ENCODE data around the gene EZH1. TPM values are rescaled to one million over a fixed set of nuclear protein-coding genes. Genes with fewer than 3 reads are reported as not detected.
A peak's percentile ranks its signal among the peaks of the same experiment; 100 is the strongest.

The EZH1 gene
- total RNA-seq, 1 donor from 2014 or later: 43.3 TPM

DNA sequence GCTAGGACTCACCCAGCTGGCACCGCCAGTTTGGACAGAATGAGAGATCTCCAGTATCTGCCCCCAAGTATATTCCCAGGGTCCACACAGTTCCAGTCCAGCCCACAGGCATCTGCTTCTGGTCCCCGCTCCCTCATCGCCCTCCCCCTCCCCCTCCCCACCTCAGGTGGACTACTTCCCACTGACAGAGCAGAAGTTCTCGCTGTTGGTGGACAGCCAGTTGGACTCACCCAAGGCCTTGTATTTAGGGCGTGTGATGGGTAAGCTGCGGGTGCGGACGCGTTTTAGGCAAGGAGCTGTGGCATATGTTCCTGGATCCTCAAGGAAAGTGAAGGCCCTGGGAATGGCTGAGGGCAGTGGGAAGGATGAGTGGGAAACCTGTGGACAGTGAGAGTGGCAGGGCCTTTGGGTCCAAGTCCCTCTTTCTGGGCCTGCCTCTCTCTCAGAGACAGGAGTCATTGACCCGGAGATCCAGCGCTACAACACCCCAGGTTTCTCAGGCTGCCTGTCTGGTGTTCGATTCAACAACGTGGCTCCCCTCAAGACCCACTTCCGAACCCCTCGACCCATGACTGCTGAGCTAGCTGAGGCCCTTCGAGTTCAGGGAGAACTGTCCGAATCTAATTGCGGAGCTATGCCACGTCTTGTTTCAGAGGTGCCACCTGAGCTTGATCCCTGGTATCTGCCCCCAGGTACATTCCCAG, 47.6 kb downstream of the EZH1 start:
- intact Hi-C loops (cut with micrococcal nuclease): no loop called here
- no peak overlapping the region for H3K27ac ChIP-seq (replicated peaks)
- no peak for DNase-seq
- peaks cover 15% of the 10 kb centered on the region for H3K4me1 ChIP-seq
- no peaks in the 10 kb centered on the region for H3K27me3 ChIP-seq (ENCODE audit: low read depth)
- no peak overlapping the region for H3K4me3 ChIP-seq
- no peaks in the 10 kb centered on the region for H3K9me3 ChIP-seq (replicated peaks)
- peaks cover 76% of the 10 kb centered on the region for H3K36me3 ChIP-seq
- TF ChIP-seq, protein P1, sequence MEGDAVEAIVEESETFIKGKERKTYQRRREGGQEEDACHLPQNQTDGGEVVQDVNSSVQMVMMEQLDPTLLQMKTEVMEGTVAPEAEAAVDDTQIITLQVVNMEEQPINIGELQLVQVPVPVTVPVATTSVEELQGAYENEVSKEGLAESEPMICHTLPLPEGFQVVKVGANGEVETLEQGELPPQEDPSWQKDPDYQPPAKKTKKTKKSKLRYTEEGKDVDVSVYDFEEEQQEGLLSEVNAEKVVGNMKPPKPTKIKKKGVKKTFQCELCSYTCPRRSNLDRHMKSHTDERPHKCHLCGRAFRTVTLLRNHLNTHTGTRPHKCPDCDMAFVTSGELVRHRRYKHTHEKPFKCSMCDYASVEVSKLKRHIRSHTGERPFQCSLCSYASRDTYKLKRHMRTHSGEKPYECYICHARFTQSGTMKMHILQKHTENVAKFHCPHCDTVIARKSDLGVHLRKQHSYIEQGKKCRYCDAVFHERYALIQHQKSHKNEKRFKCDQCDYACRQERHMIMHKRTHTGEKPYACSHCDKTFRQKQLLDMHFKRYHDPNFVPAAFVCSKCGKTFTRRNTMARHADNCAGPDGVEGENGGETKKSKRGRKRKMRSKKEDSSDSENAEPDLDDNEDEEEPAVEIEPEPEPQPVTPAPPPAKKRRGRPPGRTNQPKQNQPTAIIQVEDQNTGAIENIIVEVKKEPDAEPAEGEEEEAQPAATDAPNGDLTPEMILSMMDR (IDR thresholded peaks at IDR 0.05; ENCODE audit: borderline replicate concordance): no peak

DNA sequence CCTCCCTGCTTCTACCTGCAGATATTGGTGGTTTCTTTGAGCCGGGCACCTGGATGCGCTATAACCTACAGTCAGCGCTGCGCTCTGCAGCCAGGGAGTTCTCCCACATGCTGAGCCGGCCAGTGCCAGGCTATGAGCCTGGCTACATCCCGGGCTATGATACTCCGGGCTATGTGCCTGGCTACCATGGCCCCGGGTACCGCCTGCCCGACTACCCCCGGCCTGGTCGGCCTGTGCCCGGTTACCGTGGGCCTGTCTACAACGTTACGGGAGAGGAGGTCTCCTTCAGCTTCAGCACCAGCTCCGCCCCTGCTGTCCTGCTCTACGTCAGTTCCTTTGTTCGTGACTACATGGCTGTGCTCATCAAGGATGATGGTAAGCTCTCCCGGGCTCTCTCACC, 49.3 kb downstream of the EZH1 start:
- peaks cover 62% of the 10 kb centered on the region for H3K36me3 ChIP-seq

DNA sequence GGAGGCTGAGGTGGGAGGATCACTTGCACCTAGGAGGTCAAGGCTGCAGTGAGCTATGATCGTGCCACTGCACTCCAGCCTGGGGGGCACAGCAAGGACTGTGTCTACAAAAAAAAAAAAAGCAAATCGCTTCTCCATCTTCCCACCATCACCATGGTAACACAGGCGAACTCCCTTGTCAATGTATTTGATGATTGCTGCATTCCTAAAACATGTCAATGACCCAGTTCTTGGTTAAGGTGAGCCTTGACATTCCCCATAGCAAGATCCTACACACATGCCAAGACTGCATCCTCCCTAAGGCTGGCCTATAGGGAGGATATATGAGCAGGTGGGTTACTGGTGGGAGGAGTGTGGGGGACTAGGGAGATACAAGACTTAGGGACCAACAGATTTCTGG, 50.3 kb downstream of the EZH1 start:
- Histone ChIP-seq H3K9me3 (replicated peaks) (no peaks in the 10 kb centered on the region), H3K36me3 (peaks cover 52% of the 10 kb centered on the region), H3K27me3 (ENCODE audit: low read depth) (no peaks in the 10 kb centered on the region), H3K4me1 (peaks cover 19% of the 10 kb centered on the region), H3K27ac (replicated peaks) (no peak overlapping the region), H3K4me3 (no peak overlapping the region)
- DNase-seq: no peak
- intact Hi-C loops (cut with micrococcal nuclease): no loop called here
- TF ChIP-seq, protein P1 (IDR thresholded peaks at IDR 0.05; ENCODE audit: borderline replicate concordance): no peak

More for the DNA sequence above, 49.3 kb downstream of the EZH1 start:
- TF ChIP-seq, protein P1 (IDR thresholded peaks at IDR 0.05; ENCODE audit: borderline replicate concordance): no peak
- H3K27ac ChIP-seq (replicated peaks): no peak overlapping the region
- no peak overlapping the region for H3K4me3 ChIP-seq
- peaks cover 23% of the 10 kb centered on the region for H3K4me1 ChIP-seq
- H3K27me3 ChIP-seq (ENCODE audit: low read depth): no peaks in the 10 kb centered on the region
- no peaks in the 10 kb centered on the region for H3K9me3 ChIP-seq (replicated peaks)
- intact Hi-C loops (cut with micrococcal nuclease): no loop called here
- DNase-seq: no peak

DNA sequence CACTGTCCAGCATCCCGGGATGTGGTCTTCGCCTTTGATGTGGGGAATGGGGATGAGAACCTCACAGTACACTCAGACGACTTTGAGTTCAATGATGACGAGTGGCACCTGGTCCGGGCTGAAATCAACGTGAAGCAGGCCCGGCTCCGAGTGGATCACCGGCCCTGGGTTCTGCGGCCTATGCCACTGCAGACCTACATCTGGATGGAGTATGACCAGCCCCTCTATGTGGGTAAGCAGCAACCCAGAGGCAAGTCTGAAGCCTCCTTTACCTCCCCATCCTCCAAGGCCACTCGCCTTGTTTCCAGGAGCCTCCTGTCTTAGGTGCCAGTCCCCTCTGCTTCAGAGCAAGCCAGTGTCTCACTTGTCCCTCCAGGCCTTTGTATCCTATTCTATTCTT, 52.4 kb downstream of the EZH1 start:
- peaks cover 47% of the 10 kb centered on the region for H3K36me3 ChIP-seq
- intact Hi-C loops (cut with micrococcal nuclease): no loop called here

DNA sequence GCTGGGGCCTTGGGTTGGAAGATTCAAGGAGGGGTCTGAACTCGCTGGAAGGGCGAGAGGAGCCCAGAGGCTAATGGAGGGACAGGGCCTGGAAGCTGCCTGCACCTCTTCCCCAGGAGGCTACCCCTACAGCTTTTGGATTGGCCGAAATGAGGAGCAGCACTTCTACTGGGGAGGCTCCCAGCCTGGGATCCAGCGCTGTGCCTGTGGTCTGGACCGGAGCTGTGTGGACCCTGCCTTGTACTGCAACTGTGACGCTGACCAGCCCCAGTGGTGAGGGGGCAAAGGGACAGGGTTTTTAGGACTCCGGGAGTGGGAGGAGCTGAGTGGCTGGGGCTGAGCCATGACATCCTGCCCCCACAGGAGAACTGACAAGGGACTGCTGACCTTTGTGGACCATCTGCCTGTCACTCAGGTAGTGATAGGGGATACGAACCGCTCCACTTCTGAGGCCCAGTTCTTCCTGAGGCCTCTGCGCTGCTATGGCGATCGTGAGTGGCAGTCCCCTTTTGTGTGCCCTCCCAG, 53.8 kb downstream of the EZH1 start:
- Histone ChIP-seq H3K4me3 (no peak overlapping the region), H3K27ac (replicated peaks) (peak overlapping the region; percentile 50), H3K9me3 (replicated peaks) (no peaks in the 10 kb centered on the region), H3K36me3 (peaks cover 38% of the 10 kb centered on the region), H3K27me3 (ENCODE audit: low read depth) (no peaks in the 10 kb centered on the region), H3K4me1 (peaks cover 9% of the 10 kb centered on the region)
- intact Hi-C loops (cut with micrococcal nuclease): no loop called here
- no peak for DNase-seq
- TF ChIP-seq, protein P1 (IDR thresholded peaks at IDR 0.05; ENCODE audit: borderline replicate concordance): no peak

More for the DNA sequence above, 52.4 kb downstream of the EZH1 start:
- Histone ChIP-seq H3K27me3 (ENCODE audit: low read depth) (no peaks in the 10 kb centered on the region), H3K27ac (replicated peaks) (no peak overlapping the region), H3K9me3 (replicated peaks) (no peaks in the 10 kb centered on the region), H3K4me1 (peaks cover 9% of the 10 kb centered on the region), H3K4me3 (no peak overlapping the region)
- no peak for DNase-seq
- TF ChIP-seq, protein P1 (IDR thresholded peaks at IDR 0.05; ENCODE audit: borderline replicate concordance): no peak

Data from left ventricle myocardium inferior (tissue), 1 donor.